ENCODE results near the gene RGS11. TPM values are rescaled to one million over a fixed set of nuclear protein-coding genes. Genes with fewer than 3 reads are reported as not detected.
"Not testable (repeated sequence)": the region's sequence is repeated elsewhere in the genome, so short reads cannot be mapped to it uniquely, and the experiment has no call there.

Gene RGS11
- polyA plus RNA-seq, 1 donor from 2014 or later = 3.5 TPM

DNA sequence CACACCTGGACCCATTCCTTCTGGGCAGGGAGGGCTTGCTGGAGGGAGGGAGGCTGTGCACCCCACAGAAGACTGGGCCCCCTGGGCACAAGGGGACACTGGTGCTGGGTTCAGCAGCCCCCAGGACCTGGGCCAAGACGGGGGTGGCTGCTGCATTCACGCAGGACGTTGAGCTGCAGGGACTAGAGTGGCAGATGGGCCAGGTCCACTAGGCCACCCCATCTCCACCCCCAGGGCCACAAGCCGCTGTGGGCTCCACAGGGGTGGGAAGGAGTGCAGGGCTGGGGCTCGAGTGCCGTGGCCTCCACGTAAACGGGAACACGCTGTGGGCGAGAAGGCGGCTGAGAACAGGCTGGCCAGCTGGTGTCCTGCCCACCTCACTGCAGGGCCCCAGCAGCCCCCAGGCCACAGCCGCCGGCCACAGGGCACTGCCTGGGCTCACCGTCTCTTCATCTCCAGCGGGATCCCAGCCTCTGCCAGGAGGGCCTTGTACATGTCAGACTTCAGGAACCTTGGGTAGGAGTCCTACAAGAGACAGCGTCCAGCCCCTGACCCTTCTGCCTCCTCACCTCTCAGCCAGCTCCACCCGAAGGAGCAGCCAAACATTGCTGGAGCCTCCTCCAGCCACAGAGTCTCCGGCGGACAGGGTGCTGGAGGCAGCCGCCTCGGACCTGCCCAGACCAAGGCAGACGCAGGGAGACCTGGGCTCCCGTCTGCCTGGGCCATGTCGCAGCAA lies 6.5 kb downstream of the RGS11 start:
- no peak overlapping the region for H3K4me2 ChIP-seq (ENCODE audit: low read length)
- H3K9me3 ChIP-seq (ENCODE audit: low read length) = no peaks in the 10 kb centered on the region
- H3F3A ChIP-seq (ENCODE audit: insufficient read depth, low read length, poor library complexity, severe bottlenecking) = no peaks in the 10 kb centered on the region
- no peaks in the 10 kb centered on the region for H4K20me1 ChIP-seq (ENCODE audit: insufficient read depth)
- H3K36me3 ChIP-seq (ENCODE audit: insufficient read depth, low read length) = no peaks in the 10 kb centered on the region
- no peaks in the 10 kb centered on the region for H3K79me2 ChIP-seq (replicated peaks; ENCODE audit: insufficient read depth, low read length)
- H3K27ac ChIP-seq (ENCODE audit: low read length) = no peak overlapping the region
- TF ChIP-seq MXI1 (conservative IDR thresholded peaks at IDR 0.05; ENCODE audit: poor library complexity, severe bottlenecking) (no peak), RAD21 (conservative IDR thresholded peaks at IDR 0.05) (no peak), EZH2 (IDR thresholded peaks at IDR 0.05; ENCODE audit: borderline replicate concordance, insufficient read depth, low read length, poor library complexity, severe bottlenecking) (no peak), TAF1 (IDR thresholded peaks at IDR 0.05; ENCODE audit: low read depth) (no peak), SMC3 (conservative IDR thresholded peaks at IDR 0.05; ENCODE audit: poor library complexity) (no peak)
- TF ChIP-seq, protein P1, sequence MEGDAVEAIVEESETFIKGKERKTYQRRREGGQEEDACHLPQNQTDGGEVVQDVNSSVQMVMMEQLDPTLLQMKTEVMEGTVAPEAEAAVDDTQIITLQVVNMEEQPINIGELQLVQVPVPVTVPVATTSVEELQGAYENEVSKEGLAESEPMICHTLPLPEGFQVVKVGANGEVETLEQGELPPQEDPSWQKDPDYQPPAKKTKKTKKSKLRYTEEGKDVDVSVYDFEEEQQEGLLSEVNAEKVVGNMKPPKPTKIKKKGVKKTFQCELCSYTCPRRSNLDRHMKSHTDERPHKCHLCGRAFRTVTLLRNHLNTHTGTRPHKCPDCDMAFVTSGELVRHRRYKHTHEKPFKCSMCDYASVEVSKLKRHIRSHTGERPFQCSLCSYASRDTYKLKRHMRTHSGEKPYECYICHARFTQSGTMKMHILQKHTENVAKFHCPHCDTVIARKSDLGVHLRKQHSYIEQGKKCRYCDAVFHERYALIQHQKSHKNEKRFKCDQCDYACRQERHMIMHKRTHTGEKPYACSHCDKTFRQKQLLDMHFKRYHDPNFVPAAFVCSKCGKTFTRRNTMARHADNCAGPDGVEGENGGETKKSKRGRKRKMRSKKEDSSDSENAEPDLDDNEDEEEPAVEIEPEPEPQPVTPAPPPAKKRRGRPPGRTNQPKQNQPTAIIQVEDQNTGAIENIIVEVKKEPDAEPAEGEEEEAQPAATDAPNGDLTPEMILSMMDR (IDR thresholded peaks at IDR 0.05; ENCODE audit: poor library complexity, severe bottlenecking) = no peak
- no peak overlapping the region for H3K4me3 ChIP-seq (ENCODE audit: low read length)
- H2AFZ ChIP-seq (ENCODE audit: low read depth, low read length) = no peak overlapping the region
- H3K9ac ChIP-seq (ENCODE audit: low read length) = no peak overlapping the region
- H3K9me2 ChIP-seq (ENCODE audit: insufficient read depth, low read length) = no peaks in the 10 kb centered on the region
- H3K27me3 ChIP-seq (ENCODE audit: insufficient read depth, low read depth, low read length) = peaks cover 1% of the 10 kb centered on the region

DNA sequence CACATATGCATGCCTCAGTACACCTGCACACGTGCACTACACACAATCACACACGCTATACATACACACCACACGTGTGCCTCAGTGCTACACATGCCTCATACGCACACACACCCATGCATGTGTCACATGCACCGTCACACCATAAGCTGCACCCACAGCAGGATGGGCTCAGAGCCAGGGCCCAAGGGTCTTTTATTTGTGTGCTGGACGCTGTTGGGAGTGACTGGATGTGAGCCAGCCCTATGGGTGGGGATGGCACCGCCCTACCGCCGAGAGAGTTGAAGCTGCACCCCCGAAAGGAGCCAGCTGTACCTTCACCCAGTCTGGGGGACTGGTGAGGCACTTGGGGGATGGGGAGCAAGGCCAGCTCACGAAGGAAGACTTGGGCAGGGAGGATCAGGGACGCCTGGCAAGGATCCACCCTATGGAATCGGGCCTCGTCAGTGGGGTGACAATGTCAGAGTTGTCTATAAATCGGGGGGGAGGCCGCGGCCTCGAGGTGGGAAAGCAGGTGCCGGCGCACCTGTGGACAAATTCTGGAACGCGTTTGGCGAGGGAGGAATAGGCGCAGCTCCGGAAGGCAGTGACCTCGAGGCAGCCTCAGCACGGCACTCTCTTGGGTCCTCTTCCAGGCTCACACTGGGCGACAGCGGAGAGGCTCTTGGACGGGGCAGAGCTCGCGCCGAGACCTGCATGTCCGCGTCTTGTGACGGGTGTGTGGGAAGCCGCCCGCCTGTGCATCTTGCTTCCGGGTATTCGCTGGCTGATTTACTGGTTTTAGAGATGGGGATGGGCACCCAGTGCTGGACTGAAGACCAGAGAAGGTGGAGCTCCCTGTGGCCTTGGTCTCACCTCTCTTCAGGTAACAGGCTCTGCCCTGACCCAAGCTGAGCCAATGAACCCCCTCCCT lies 7.3 kb downstream of the RGS11 start:
- Histone ChIP-seq H3K36me3 (ENCODE audit: insufficient read depth, low read length) (no peaks in the 10 kb centered on the region), H3K27ac (ENCODE audit: low read length) (no peak overlapping the region), H3K9me2 (ENCODE audit: insufficient read depth, low read length) (no peaks in the 10 kb centered on the region), H3F3A (ENCODE audit: insufficient read depth, low read length, poor library complexity, severe bottlenecking) (no peaks in the 10 kb centered on the region), H3K4me3 (ENCODE audit: low read length) (no peak overlapping the region), H3K9ac (ENCODE audit: low read length) (no peak overlapping the region), H2AFZ (ENCODE audit: low read depth, low read length) (no peak overlapping the region), H4K20me1 (ENCODE audit: insufficient read depth) (no peaks in the 10 kb centered on the region), H3K27me3 (ENCODE audit: insufficient read depth, low read depth, low read length) (no peaks in the 10 kb centered on the region), H3K4me2 (ENCODE audit: low read length) (no peak overlapping the region), H3K79me2 (replicated peaks; ENCODE audit: insufficient read depth, low read length) (no peaks in the 10 kb centered on the region), H3K9me3 (ENCODE audit: low read length) (no peaks in the 10 kb centered on the region)
- TF ChIP-seq EZH2 (IDR thresholded peaks at IDR 0.05; ENCODE audit: borderline replicate concordance, insufficient read depth, low read length, poor library complexity, severe bottlenecking) (no peak), POLR2AphosphoS5 (IDR thresholded peaks at IDR 0.05) (no peak), TAF1 (IDR thresholded peaks at IDR 0.05; ENCODE audit: low read depth) (no peak)
- TF ChIP-seq, protein P1 (IDR thresholded peaks at IDR 0.05; ENCODE audit: poor library complexity, severe bottlenecking) = no peak

DNA sequence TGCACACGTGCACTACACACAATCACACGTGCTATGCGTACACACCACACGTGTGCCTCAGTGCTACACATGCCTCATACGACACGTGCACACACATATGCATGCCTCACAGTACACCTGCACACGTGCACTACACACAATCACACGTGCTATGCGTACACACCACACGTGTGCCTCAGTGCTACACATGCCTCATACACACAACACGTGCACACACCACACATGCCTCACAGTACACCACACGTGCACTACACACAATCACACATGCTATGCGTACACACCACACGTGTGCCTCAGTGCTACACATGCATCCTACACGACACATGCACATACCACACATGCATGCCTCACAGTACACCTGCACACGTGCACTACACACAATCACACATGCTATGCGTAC lies 8.2 kb downstream of the RGS11 start:
- not testable (repeated sequence) for H3K79me2 ChIP-seq (replicated peaks; ENCODE audit: insufficient read depth, low read length); H3K9ac ChIP-seq (ENCODE audit: low read length); H4K20me1 ChIP-seq (ENCODE audit: insufficient read depth); H3K27me3 ChIP-seq (ENCODE audit: insufficient read depth, low read depth, low read length); H3K4me3 ChIP-seq (ENCODE audit: low read length); H3K9me2 ChIP-seq (ENCODE audit: insufficient read depth, low read length); H3K36me3 ChIP-seq (ENCODE audit: insufficient read depth, low read length); H3K4me2 ChIP-seq (ENCODE audit: low read length); H2AFZ ChIP-seq (ENCODE audit: low read depth, low read length); H3K27ac ChIP-seq (ENCODE audit: low read length); H3K9me3 ChIP-seq (ENCODE audit: low read length); H3F3A ChIP-seq (ENCODE audit: insufficient read depth, low read length, poor library complexity, severe bottlenecking)

All from neural cell (in vitro differentiated cells).